Natural killer cell (primary cell): ENCODE measurements around the gene CEP89. TPM values are rescaled to one million over a fixed set of nuclear protein-coding genes. Genes with fewer than 3 reads are reported as not detected.
"Not testable (repeated sequence)": the region's sequence is repeated elsewhere in the genome, so short reads cannot be mapped to it uniquely, and the experiment has no call there.

Experiments used
- ATAC-seq, 3 donors: fragments of 150-1000 bp in 2 of 3; fragments of 200-7000 bp in 1 of 3; cut with Tn5 transposase; 1 replicate in 1 of 3; 2 replicates in 2 of 3; pipeline ENCODE4 v1.10.0; 2021; ENCODE audit warnings: mild to moderate bottlenecking in 2 of 3, moderate library complexity in 2 of 3
- DNase-seq, 2 donors: peaks; one replicate each; pipeline versions ENCODE4 v3.0.0 to v3.0.0-alpha.2; 2013 to 2021; ENCODE audit warnings: mixed read lengths in 1 of 2
- H3K27ac ChIP-seq: one replicate; pipeline ENCODE4 v1.5.1; 2013; ENCODE audit warnings: mild to moderate bottlenecking, low read length
- H3K27me3 ChIP-seq: one replicate; pipeline ENCODE4 v1.6.1; 2013; ENCODE audit warnings: low read length; ENCODE audit not compliant: control insufficient read depth, insufficient read depth
- H3K36me3 ChIP-seq: one replicate; pipeline ENCODE4 v1.6.1; 2013; ENCODE audit warnings: low read length; ENCODE audit not compliant: control insufficient read depth, insufficient read depth
- H3K4me1 ChIP-seq: one replicate; pipeline ENCODE4 v1.6.1; 2013; ENCODE audit warnings: low read length; ENCODE audit not compliant: control insufficient read depth, insufficient read depth
- H3K4me3 ChIP-seq: one replicate; pipeline ENCODE4 v1.5.1; 2013; ENCODE audit warnings: low read length
- H3K9me3 ChIP-seq: one replicate; pipeline ENCODE4 v1.6.1; 2013; ENCODE audit warnings: low read length; ENCODE audit not compliant: control insufficient read depth, insufficient read depth
- H3K27ac Mint-ChIP-seq, 2 donors: one replicate each; pipeline ENCODE4 v1.8.0; 2022; ENCODE audit warnings: mild to moderate bottlenecking in 2 of 2, mixed read lengths in 2 of 2, moderate library complexity in 1 of 2
- H3K27me3 Mint-ChIP-seq, 2 donors: one replicate each; pipeline ENCODE4 v1.8.0; 2022; ENCODE audit warnings: low read depth in 2 of 2, mixed read lengths in 2 of 2
- H3K36me3 Mint-ChIP-seq: one replicate; pipeline ENCODE4 v1.8.0; 2022; ENCODE audit warnings: mixed read lengths
- H3K4me1 Mint-ChIP-seq, 2 donors: one replicate each; pipeline ENCODE4 v1.8.0; 2022; ENCODE audit warnings: mixed read lengths in 2 of 2
- H3K4me3 Mint-ChIP-seq: one replicate; pipeline ENCODE4 v1.8.0; 2022; ENCODE audit warnings: mild to moderate bottlenecking, moderate library complexity, mixed read lengths
- H3K9me3 Mint-ChIP-seq, 2 donors: one replicate each; pipeline ENCODE4 v1.8.0; 2022; ENCODE audit warnings: mixed read lengths in 2 of 2
- CTCF ChIP-seq: fragments of 200-600 bp; IDR thresholded peaks from one replicate; pipeline ENCODE4 v1.8.0; 2022; ENCODE audit warnings: antibody characterized with exemption
- WGBS: methylation state at CpG from one replicate; pipeline ENCODE4 v1.1.7; 2013; ENCODE audit warnings: missing lambda C conversion rate; ENCODE audit not compliant: insufficient coverage; 5-methylcytosine and 5-hydroxymethylcytosine counted together
- intact Hi-C: fragments of 100-400 bp; cut with micrococcal nuclease; formaldehyde crosslinking; loops from one replicate; pipeline ENCODE4 v1.14.2; 2022
- total RNA-seq, 4 donors: library from RNA; stranded (reverse); fragments of 120-200 nt in 1 of 4; gene quantifications; one replicate each; pipeline versions ENCODE4 v1.2.3 to v1.2.4, GENCODE V29; 2013 to 2022

The CEP89 gene
- total RNA-seq, 3 donors from 2014 or later (not counting 1 experiment from before 2014, with no cell fraction given): 7.6 to 12.0 (median 10.3) TPM

- 53% methylated on average over 3 of the region's 7 CpGs for WGBS
- peaks cover 5 to 13% of the 10 kb centered on the region in 2 donors for H3K9me3 Mint-ChIP-seq
- DNase-seq: no peak
- H3K27me3 Mint-ChIP-seq: peaks cover 0 to 2% of the 10 kb centered on the region in 2 donors
- intact Hi-C loops: no loop called here
- no peak overlapping the region for H3K4me3 Mint-ChIP-seq
- Histone ChIP-seq H3K27me3 (no peaks in the 10 kb centered on the region), H3K36me3 (no peaks in the 10 kb centered on the region), H3K4me3 (no peak overlapping the region), H3K27ac (no peak overlapping the region), H3K9me3 (peaks cover 4% of the 10 kb centered on the region), H3K4me1 (no peaks in the 10 kb centered on the region)
- no peaks in the 10 kb centered on the region for H3K4me1 Mint-ChIP-seq
- TF ChIP-seq CTCF: no peak
- no peak for ATAC-seq
- peaks cover 12% of the 10 kb centered on the region for H3K36me3 Mint-ChIP-seq
- no peak overlapping the region for H3K27ac Mint-ChIP-seq
Measured at GRCh38 chr19:32837531-32837930, 134.2 kb downstream of the CEP89 start.

GRCh38 chr19:32833388-32833787 is 138.4 kb downstream of the CEP89 start:
- ATAC-seq, H3K4me1 Mint-ChIP-seq, H3K36me3 Mint-ChIP-seq, H3K36me3 ChIP-seq, H3K27ac Mint-ChIP-seq, H3K4me3 ChIP-seq, H3K27ac ChIP-seq, H3K27me3 Mint-ChIP-seq, intact Hi-C loops, H3K4me1 ChIP-seq, H3K9me3 ChIP-seq, H3K4me3 Mint-ChIP-seq, DNase-seq, H3K9me3 Mint-ChIP-seq, H3K27me3 ChIP-seq: not testable (repeated sequence)
- 96% methylated on average over 5 of the region's 7 CpGs for WGBS

- H3K27ac Mint-ChIP-seq, H3K27ac ChIP-seq, H3K4me3 Mint-ChIP-seq, H3K36me3 ChIP-seq, H3K9me3 Mint-ChIP-seq, H3K36me3 Mint-ChIP-seq, H3K9me3 ChIP-seq, ATAC-seq, H3K27me3 Mint-ChIP-seq, H3K4me1 Mint-ChIP-seq, H3K4me1 ChIP-seq, H3K4me3 ChIP-seq, intact Hi-C loops, DNase-seq, H3K27me3 ChIP-seq: not testable (repeated sequence)
- 94% methylated on average over 7 of the region's 7 CpGs for WGBS
Measured at GRCh38 chr19:32832825-32833224, 138.9 kb downstream of the CEP89 start.

DNA sequence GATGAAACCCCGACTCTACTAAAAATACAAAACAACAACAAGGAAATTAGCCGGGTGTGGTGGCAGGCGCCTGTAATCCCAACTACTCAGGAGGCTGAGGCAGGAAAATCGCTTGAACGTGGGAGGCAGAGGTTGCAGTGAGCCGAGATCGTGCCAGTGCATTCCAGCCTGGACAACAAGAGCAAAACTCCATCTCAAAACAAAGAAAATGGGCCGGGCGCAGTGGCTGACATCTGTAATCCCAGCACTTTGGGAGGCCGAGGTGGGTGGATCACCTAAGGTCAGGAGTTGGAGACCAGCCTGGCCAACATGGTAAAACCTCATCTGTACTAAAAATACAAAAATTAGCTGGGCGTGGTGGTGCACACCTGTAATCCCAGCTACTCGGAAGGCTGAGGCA is 139.7 kb downstream of the CEP89 start:
- intact Hi-C loops, H3K36me3 ChIP-seq, H3K9me3 ChIP-seq, DNase-seq, H3K4me3 Mint-ChIP-seq, ATAC-seq, H3K27ac ChIP-seq, H3K27me3 ChIP-seq, H3K9me3 Mint-ChIP-seq, H3K27ac Mint-ChIP-seq, H3K4me1 ChIP-seq, H3K36me3 Mint-ChIP-seq, H3K27me3 Mint-ChIP-seq, H3K4me1 Mint-ChIP-seq, H3K4me3 ChIP-seq: not testable (repeated sequence)
- 95% methylated on average over 12 of the region's 12 CpGs for WGBS

GRCh38 chr19:32831611-32832010 is 140.1 kb downstream of the CEP89 start:
- TF ChIP-seq CTCF: no peak
- 94% methylated on average over 5 of the region's 5 CpGs for WGBS
- H3K9me3 Mint-ChIP-seq: no peaks in the 10 kb centered on the region

More at GRCh38 chr19:32831611-32832010, 140.1 kb downstream of the CEP89 start:
- intact Hi-C loops: no loop called here
- no peak overlapping the region for H3K4me3 Mint-ChIP-seq
- no peak overlapping the region for H3K27ac ChIP-seq
- peaks cover 0 to 6% of the 10 kb centered on the region in 2 donors for H3K27me3 Mint-ChIP-seq
- no peak overlapping the region for H3K4me3 ChIP-seq
- ATAC-seq (no peak), DNase-seq (no peak)
- no peaks in the 10 kb centered on the region for H3K9me3 ChIP-seq
- H3K27me3 ChIP-seq: no peaks in the 10 kb centered on the region
- no peaks in the 10 kb centered on the region for H3K36me3 ChIP-seq
- H3K4me1 Mint-ChIP-seq: no peaks in the 10 kb centered on the region
- H3K27ac Mint-ChIP-seq: no peak overlapping the region
- no peaks in the 10 kb centered on the region for H3K4me1 ChIP-seq
- H3K36me3 Mint-ChIP-seq: no peaks in the 10 kb centered on the region
